Glomerular visceral epithelial cell (primary cell): ENCODE results near the gene SPTB.
A peak's percentile ranks its signal among the peaks of the same experiment; 100 is the strongest.

ENCODE experiments used
- DNase-seq: peaks from one replicate; pipeline ENCODE4 v3.0.0-alpha.2; 2016; ENCODE audit errors: extremely low spot score

SPTB gene

DNA sequence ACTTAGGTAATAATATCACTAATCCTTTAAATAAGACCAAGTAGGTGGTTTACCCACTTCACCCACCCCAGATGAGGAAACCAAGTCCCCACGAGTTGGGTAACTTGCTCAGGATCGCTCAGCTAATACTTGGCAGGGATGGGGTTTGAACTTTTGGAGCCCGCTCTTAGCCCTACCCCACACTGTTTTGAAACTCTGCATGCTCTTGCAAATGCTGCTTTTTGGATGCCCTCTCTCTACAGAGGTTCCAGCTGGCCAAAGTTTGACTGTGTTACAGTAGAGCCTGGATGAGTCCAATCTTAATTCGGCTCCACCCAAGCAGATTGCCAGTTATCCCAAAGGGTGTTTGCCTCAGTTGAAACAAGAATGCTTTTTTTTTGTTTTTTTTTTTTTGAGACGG lies 168.7 kb downstream of the SPTB start:
- no peak for DNase-seq

DNA sequence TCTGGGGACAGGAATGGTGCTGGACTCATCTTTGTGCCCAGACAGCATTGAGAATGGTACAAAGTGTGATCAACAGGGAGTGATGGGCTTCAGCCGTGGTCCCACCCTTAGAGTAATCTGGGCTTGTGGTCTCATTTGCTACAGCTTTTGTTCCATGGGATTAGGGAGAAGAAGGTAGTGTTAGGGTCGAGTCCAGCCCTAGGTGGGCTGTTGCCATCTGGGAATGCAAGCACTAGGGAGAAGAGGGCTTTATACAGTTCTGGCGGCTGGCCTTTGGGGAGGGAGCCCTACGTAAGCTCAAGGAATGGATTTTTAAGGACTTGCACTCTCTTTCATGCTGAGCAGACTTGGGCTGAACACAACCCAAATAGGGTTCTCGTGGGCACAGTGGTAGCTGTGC lies 170.6 kb downstream of the SPTB start:
- no peak for DNase-seq

GRCh38 chr14:64708148-64709004 lies 171.3 kb downstream of the SPTB start:
- DNase-seq = peak; percentile 88

DNA sequence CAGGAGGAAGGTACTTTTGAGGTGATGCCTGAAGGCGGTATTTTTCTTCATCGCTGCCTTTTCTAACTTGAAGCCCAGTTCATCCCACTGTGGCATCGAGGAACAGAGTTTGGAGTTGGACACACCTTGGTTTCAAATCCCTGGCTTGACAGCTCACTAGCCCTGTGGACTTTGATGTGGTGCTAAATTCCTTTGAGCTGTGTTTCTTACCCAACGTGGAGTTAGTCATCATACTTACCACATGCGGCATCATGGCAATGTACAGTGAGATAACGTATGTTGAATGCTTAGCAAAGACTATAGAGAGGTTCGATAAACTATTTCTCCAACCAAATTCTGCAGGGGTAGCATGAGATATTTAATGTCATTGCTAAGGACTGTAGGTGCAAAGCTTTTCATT lies 172.0 kb downstream of the SPTB start:
- peak; percentile 85 for DNase-seq

DNA sequence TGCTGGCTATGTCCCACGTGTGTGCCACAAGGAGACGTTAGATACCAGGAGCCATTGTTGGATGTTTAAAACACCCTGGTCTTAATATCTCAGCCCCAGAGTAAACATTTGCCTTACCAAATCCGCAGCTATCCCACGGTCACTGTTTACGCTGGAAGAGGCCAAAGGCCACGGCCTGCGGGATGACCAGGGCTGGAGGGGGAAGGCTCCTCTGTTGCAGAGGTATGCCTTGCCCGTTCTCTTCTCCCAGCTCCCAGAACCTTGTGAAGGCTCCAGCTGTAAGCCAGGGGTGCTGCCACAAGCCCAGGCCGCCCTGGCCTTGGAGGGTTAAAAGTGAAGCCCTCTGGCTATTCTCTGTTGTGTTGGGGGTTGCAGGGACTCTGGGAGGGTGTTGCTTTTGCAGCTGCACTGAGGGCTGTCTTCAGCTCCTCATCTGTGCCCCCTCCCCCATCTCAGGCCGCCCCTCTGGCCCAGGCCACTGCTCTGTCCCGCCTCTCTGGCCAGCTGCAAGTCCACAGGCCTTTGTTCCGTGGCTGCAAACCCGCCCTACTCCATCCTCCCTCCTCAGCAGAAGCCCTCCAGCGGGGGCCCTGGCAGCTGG lies 173.0 kb downstream of the SPTB start:
- DNase-seq = no peak

DNA sequence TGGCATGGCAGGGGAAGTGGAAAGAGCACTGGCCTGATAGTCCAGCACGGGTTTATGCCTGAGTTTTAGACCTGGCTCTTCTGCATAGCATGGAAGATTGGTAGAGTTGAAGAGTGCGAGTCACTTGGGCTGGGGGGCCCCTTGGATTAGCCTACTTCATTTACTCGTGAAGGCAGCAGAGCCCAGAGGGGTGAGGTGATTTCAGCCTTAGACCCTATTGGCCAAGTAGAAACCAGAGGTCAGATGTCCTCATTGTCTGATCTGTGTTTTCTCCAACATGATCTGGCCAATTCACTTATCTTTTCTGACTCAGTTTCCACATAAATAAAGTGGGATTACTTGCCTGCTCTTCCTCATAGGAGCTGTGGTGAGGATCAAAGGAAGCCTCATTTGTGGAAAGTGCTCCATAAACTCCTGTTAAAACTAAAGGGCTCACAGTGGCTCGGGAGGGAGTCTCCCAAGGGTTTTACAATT lies 173.6 kb downstream of the SPTB start:
- no peak for DNase-seq

DNA sequence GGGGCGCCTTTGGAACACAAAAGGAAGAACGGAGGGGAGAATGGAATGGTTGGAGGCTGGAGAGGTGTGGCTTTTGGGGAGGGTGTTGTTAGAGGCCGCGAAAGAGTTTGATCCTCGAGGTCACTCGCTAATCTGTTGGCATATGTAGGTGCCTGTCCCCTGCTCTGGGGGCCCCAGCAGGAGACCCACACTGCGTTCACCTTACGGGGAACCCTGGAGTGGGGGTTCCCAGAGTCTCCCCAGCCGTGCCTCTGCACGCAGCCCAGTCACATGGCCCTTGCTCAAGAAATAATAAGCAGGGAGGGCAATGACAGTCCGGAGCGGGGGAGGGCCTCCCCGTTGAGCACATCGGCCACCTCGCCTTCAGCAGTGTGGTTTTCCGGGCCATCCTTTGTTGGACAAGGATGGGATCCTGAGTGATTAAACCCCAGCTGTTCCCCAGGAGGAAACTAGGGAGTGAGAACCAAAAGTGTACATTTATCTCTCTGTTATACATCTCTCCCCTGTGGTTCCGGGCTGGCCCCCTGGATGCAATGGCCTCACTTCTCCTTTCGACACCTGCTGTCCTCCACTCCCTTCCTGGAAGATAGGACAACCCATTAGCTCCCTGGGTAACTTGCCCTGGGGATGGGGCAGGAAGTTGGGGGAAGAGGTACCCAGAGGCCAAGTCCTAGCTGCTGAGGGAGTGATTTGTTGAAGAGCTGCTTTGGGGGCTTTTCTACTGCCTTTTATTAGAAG lies 174.2 kb downstream of the SPTB start:
- DNase-seq = peak; percentile 42

GRCh38 chr14:64704743-64705380 lies 174.8 kb downstream of the SPTB start:
- DNase-seq = no peak

- DNase-seq = peak; percentile 89
Measured at GRCh38 chr14:64704143-64704742, 175.5 kb downstream of the SPTB start, which contains the start of gene PLEKHG3. TSS of gene PLEKHG3 (plus strand) at chr14:64704424. CDS start at chr14:64727632, 23,208 bp downstream.

DNA sequence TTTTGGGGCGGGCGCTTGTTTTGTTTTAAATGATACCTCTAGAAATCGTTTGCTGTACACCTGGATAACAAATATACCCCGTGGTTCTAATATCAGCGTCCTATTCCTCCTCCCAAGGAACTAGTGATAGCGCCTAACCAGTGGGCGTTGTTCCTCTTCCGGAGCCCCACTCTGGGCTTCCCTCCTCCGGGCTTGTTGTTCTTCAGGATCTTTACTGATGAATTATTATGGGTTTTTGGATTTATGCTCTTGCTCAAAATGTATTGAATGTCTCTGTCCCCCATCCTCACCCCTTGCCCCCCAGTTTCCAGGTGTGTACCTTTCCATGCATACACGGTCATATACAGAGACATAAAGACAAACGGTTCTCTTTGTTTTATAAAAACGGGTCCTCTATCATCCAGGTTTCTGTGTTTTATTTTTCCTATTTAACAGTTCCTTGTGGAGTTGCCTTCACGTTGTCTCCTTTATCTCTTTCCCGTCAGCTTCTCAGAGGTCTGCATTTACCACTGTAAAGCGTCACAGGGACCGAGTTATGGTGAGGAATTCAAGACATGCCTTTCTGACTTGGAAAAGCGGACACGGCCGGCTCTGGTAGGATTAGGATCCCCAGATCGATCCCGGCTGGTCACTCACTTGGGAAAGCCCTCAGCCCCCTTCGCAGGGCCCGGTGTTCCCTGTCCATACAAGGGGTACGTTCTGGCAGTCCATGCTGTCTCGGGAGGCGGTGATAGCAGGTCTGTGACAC lies 176.1 kb downstream of the SPTB start:
- no peak for DNase-seq

DNA sequence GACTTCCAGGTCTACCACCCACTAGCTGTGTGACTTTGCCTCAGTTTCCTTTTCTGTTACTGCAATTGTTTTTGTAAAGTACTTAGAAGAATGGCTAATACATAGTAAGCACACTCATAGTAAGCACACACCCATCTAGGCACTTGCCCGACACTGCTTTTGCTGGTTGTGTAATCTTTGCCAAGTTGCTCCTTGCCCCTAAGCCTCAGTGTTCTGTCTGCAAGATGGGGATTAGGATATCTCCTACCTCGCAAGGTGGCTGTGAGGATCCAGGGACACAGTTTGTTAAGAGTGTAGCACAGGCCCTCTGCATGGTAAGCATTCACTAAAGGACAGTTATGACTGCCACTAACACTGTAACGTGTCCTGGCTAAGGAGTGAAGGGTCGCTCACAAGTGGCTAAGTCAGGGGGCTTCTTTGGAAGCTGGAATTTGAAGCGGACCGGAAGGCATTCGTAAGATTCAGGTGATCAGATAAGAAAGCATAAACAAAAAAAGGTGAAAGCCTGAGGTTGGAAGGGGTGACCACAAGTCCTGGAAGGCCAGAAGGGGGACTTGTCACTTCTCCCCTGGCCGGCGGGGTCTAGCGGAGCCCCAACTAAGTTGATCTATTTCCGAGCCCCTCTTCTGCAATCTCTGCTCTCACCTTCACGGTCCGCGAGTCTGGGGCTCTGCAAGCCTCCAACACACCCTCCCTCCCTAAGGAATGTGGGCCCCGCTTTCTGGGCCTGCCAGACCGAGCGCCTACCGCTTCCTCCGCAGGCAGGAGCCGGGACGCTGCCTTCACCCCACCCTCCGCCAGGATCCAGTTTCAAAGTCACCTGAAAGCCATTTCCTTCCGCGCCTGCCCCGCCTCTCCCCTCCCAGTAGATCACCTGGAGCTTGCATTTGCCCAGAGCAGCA lies 177.0 kb downstream of the SPTB start:
- no peak for DNase-seq

DNA sequence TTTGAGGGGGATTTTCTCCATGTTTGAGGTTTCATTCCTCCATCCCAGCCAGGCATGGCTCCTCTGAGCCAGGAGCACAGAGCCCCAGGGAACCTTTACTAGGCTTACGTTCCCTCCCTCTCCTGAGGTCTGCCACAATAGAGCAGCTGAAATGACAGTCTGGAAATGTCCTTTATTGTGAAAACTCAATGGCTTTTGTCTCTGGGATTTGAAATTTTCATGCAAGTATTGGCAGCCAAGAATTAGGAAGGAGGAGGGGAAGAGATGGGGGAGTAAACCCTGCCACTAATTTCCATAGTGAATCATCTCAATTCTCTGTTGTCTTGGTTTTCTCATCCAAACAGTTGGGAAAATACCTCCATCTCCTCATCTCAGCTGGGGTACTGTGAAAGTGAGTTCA lies 178.0 kb downstream of the SPTB start:
- no peak for DNase-seq

DNA sequence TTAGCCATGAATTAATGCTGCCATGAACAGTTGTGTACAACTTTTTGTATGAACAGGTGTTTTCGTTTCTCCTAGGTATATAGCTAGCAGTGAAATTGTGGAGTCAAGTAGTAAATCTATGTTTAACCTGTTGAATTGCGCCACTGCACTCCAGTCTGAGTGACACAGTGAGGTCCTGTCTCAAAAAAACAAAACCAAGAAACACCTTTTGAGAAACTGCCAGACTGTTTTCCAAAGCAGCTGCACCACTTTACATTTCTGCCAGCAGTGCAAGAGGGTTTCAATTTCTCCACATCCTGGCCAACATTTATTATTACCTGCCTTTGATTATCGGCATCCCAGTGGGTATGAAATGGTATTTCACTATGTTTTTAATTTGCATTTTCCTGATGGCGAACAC lies 178.8 kb downstream of the SPTB start:
- no peak for DNase-seq

DNA sequence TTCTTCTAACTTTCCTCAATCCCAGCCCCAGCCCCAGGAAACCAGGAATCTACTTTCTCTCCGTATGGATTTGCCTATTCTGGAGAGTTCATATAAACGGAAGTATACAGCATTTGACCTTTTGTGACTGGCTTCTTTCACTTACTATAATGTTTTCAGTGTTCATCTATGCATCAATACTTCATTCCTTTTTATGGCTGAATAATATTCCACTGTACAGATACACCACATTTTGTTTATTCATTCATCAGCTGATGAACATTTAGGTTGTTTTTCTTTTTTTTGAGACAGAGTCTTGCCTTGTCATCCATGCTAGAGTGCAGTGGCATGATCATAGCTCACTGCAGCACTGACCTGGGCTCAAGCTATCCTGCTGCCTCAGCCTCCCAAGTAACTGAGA lies 179.4 kb downstream of the SPTB start:
- no peak for DNase-seq

DNA sequence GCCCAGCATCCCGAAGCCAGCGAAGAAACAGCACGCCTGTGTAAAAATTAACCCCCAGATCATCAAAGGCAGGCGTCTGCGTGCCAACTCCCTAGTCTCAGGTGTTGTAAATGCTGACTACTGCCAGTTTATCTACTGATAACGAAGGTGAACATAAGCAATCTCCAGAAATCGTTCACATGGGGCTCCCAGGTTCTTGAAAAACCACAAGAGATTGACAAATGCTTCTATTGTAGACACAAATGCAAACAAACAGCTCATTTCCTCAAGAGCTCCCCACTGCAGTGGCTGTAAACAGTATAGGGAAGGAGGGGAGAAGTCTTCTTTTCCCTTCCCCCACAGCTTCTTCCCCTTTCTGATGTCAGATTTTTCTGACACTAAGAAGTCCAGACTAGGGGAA lies 180.8 kb downstream of the SPTB start:
- DNase-seq = no peak

- DNase-seq = no peak
Measured at GRCh38 chr14:64696355-64696857, 183.3 kb downstream of the SPTB start.
